ENCODE data around the gene ANKS1A.

DNA sequence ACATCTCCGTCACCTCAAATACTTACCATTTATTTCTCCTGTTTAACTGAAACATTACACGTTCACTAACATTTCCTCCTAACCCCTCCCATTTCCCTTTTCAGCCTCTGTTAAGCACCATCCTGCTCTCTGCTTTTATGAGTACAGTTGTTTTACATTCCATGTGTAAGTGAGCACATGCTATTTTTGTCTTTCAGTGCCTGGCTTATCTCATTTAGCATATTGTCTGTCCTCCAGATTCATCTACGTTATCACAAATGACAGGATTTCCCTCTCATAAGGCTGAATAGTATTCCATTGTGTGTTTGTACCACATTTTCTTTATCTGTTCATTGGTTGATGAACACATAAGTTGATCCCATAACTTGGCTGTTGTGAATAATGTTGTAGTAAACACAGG is 23.9 kb upstream of the ANKS1A start:
- TF ChIP-seq POLR2A (IDR thresholded peaks at IDR 0.05) = no peak
- TF ChIP-seq, protein P1, sequence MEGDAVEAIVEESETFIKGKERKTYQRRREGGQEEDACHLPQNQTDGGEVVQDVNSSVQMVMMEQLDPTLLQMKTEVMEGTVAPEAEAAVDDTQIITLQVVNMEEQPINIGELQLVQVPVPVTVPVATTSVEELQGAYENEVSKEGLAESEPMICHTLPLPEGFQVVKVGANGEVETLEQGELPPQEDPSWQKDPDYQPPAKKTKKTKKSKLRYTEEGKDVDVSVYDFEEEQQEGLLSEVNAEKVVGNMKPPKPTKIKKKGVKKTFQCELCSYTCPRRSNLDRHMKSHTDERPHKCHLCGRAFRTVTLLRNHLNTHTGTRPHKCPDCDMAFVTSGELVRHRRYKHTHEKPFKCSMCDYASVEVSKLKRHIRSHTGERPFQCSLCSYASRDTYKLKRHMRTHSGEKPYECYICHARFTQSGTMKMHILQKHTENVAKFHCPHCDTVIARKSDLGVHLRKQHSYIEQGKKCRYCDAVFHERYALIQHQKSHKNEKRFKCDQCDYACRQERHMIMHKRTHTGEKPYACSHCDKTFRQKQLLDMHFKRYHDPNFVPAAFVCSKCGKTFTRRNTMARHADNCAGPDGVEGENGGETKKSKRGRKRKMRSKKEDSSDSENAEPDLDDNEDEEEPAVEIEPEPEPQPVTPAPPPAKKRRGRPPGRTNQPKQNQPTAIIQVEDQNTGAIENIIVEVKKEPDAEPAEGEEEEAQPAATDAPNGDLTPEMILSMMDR (IDR thresholded peaks at IDR 0.05 in 4 of 5, conservative IDR thresholded peaks at IDR 0.05 in 1 of 5) = no peak
